A673 (cell line): Measurements from ENCODE around the gene PLPP7. TPM values are rescaled to one million over a fixed set of nuclear protein-coding genes. Genes with fewer than 3 reads are reported as not detected.
"Not testable (repeated sequence)": the region's sequence is repeated elsewhere in the genome, so short reads cannot be mapped to it uniquely, and the experiment has no call there.

Experiments
- Bru-seq: library from RNA; stranded (reverse); fragments of 400-500 nt; gene quantifications from one replicate; lab custom pipeline; 2021; lab: Mats Ljungman, UMichigan
- BruChase-seq, 2 experiments: library from RNA; stranded (reverse); fragments of 400-500 nt; gene quantifications; one replicate each; lab custom pipeline; 2021; lab: Mats Ljungman, UMichigan
- BruUV-seq: library from RNA; stranded (reverse); fragments of 400-500 nt; replicated peaks from 2 replicates; lab custom pipeline; 2021; lab: Mats Ljungman, UMichigan
- CTCF ChIA-PET: fragments of 300-600 bp; sonication (Branson Sonifier 250); formaldehyde crosslinking; loops from one replicate; lab custom pipeline; 2022; ENCODE audit warnings: antibody characterized with exemption; lab: Charles Lee
- POLR2A ChIA-PET: fragments of 300-600 bp; sonication (Branson Sonifier 250); formaldehyde crosslinking; loops from one replicate; lab custom pipeline; 2022; ENCODE audit warnings: antibody characterized with exemption; ENCODE audit not compliant: low non-redundant PET; lab: Charles Lee
- DNase-seq: peaks from one replicate; pipeline ENCODE4 v3.0.0-alpha.2; 2015; ENCODE audit warnings: low spot score
- H3K27ac ChIP-seq: fragments of 200-600 bp; sonication (generic); 2 replicates; pipeline ENCODE4 v1.5.1; 2016; ENCODE audit warnings: mixed run types, low read depth, mild to moderate bottlenecking, mixed read lengths, antibody characterized with exemption, low read length; ENCODE audit not compliant: poor library complexity, severe bottlenecking
- H3K27me3 ChIP-seq: fragments of 200-600 bp; sonication (generic); replicated peaks from 2 replicates; pipeline ENCODE4 v1.6.1; 2017; ENCODE audit warnings: mixed run types, low read depth, mild to moderate bottlenecking, mixed read lengths, antibody characterized with exemption, low read length; ENCODE audit not compliant: insufficient read depth, poor library complexity
- H3K36me3 ChIP-seq: fragments of 200-600 bp; sonication (generic); 2 replicates; pipeline ENCODE4 v1.6.1; 2016; ENCODE audit warnings: mixed run types, mild to moderate bottlenecking, mixed read lengths, antibody characterized with exemption, low read length; ENCODE audit not compliant: insufficient read depth, poor library complexity, severe bottlenecking
- H3K4me1 ChIP-seq: fragments of 200-600 bp; sonication (generic); 2 replicates; pipeline ENCODE4 v1.6.1; 2017; ENCODE audit warnings: mixed run types, mild to moderate bottlenecking, mixed read lengths, antibody characterized with exemption, low read length; ENCODE audit not compliant: insufficient read depth, poor library complexity, severe bottlenecking
- H3K4me3 ChIP-seq: fragments of 200-600 bp; sonication (generic); 2 replicates; pipeline ENCODE4 v1.5.1; 2016; ENCODE audit warnings: low read depth, mixed run types, mild to moderate bottlenecking, mixed read lengths, low read length; ENCODE audit not compliant: poor library complexity, severe bottlenecking
- H3K9me3 ChIP-seq: fragments of 200-600 bp; sonication (generic); 2 replicates; pipeline ENCODE4 v1.6.1; 2016; ENCODE audit warnings: mixed run types, low read depth, mild to moderate bottlenecking, mixed read lengths, antibody characterized with exemption, low read length; ENCODE audit not compliant: poor library complexity, severe bottlenecking
- CTCF ChIP-seq: fragments of 300-800, 200-600 bp; sonication (generic); conservative IDR thresholded peaks from 2 replicates; pipeline ENCODE4 v1.5.1; 2017; ENCODE audit warnings: low read depth, mild to moderate bottlenecking, antibody characterized with exemption, low read length, moderate library complexity, mixed read lengths
- EZH2 ChIP-seq: fragments of 200-600 bp; sonication (generic); IDR thresholded peaks from 2 replicates; pipeline ENCODE4 v1.6.1; 2017; ENCODE audit warnings: borderline replicate concordance, low read depth, mild to moderate bottlenecking, mixed read lengths, antibody characterized with exemption, low read length; ENCODE audit not compliant: poor library complexity, severe bottlenecking
- intact Hi-C: fragments of 100-400 bp; cut with micrococcal nuclease; formaldehyde crosslinking; loops from one replicate; pipeline ENCODE4 v1.10.0; 2022; ENCODE audit not compliant: unreplicated experiment
- long read RNA-seq: library from polyadenylated mRNA; stranded (forward); transcript quantifications from one replicate; pipeline ENCODE4 v2.0.0, GENCODE V29; 2022
- total RNA-seq: library from RNA; stranded (reverse); gene quantifications from 2 replicates; pipeline ENCODE4 v1.2.3, GENCODE V29; 2021

PLPP7 gene
- total RNA-seq (not detected in 2 replicates), Bru-seq, nascent RNA (percentile 5 among the genes with signal in this experiment), BruChase-seq, experiment 1, labeled RNA remaining after a 2-hour chase (percentile 10 among the genes with signal in this experiment), BruChase-seq, experiment 2, labeled RNA remaining after a 6-hour chase (percentile 8 among the genes with signal in this experiment)
- long read RNA-seq, result 0 reads

GRCh38 chr9:131289301-131290035 is at the start of gene PLPP7:
Gene PLPP7, plus strand, starts transcription at chr9:131289723. Its CDS starts 275 bp downstream, at chr9:131289998.
- no peaks in the 10 kb centered on the region for H3K4me1 ChIP-seq
- DNase-seq, result no peak
- CTCF ChIA-PET, result interaction anchor here (0.6 kb wide), 1 partner anchor 584 kb away, joined by 4 read pairs; no protein-coding TSS in a partner anchor
- no peaks in the 10 kb centered on the region for H3K9me3 ChIP-seq
- POLR2A ChIA-PET, result no interaction called here
- BruUV-seq, result no TSS peak
- H3K27ac ChIP-seq, result no peak within 1 kb of the TSS
- TF ChIP-seq CTCF (no peak), EZH2 (no peak)
- intact Hi-C loops, result no loop called here
- no peaks in the 10 kb centered on the region for H3K27me3 ChIP-seq
- H3K36me3 ChIP-seq, result no peaks in the 10 kb centered on the region
- no peak within 1 kb of the TSS for H3K4me3 ChIP-seq

GRCh38 chr9:131240047-131240921 is 49.2 kb upstream of the PLPP7 start:
- TF ChIP-seq EZH2 (no peak), CTCF (no peak)
- Histone ChIP-seq H3K4me1 (peaks cover 25% of the 10 kb centered on the region), H3K4me3 (no peak overlapping the region), H3K27me3 (no peaks in the 10 kb centered on the region), H3K27ac (peak overlapping the region; percentile 43), H3K36me3 (no peaks in the 10 kb centered on the region), H3K9me3 (no peaks in the 10 kb centered on the region)
- DNase-seq, result peak; percentile 37
- intact Hi-C loops, result no loop called here
- ChIA-PET POLR2A (no interaction called here), CTCF (no interaction called here)
- BruUV-seq, result no TSS peak

- CTCF ChIA-PET, result not testable (repeated sequence)
Measured at GRCh38 chr9:131244331-131244730, 45.2 kb upstream of the PLPP7 start.

More at GRCh38 chr9:131244331-131244730, 45.2 kb upstream of the PLPP7 start:
- H3K36me3 ChIP-seq, H3K27me3 ChIP-seq, POLR2A ChIA-PET, intact Hi-C loops, H3K9me3 ChIP-seq, H3K4me3 ChIP-seq, H3K27ac ChIP-seq, BruUV-seq, DNase-seq: not testable (repeated sequence)
- peaks cover 12% of the 10 kb centered on the region for H3K4me1 ChIP-seq
